ENCODE results near the gene RELN. TPM values are rescaled to one million over a fixed set of nuclear protein-coding genes. Genes with fewer than 3 reads are reported as not detected.
A peak's percentile ranks its signal among the peaks of the same experiment; 100 is the strongest.

RELN gene
- total RNA-seq, 5 donors from 2014 or later (not counting 1 experiment from before 2014, with no cell fraction given): 0.20 to 0.50 (median 0.41) TPM; not detected in 2

DNA sequence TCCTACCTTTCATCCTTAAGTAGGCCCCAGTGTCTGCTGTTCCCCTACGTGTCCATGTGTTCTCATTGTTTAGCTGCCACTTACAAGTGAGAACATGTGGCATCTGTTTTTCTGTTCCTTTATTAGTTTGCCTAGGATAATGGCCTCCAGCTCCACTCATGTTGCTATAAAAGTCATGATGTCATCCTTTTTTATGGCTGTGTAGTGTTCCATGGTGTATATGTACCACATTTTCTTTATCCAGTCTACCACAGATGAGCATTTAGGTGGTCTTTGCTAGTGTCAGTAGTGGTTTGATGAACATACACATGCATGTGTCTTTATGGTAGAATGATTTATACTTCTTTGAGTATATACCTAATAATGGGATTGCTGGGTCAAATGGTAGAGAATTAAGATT lies 397.3 kb downstream of the RELN start:
- H3K4me1 Mint-ChIP-seq: no peaks in the 10 kb centered on the region
- H3K4me3 Mint-ChIP-seq: no peak overlapping the region
- Histone ChIP-seq H3K4me1 (ENCODE audit: control insufficient read depth in 1 of 2, extremely low read depth in 1 of 2, insufficient read depth in 2 of 2, low read length in 2 of 2) (no peaks in the 10 kb centered on the region), H3K4me3 (ENCODE audit: control insufficient read depth in 1 of 2, extremely low read depth in 1 of 2, low read length in 1 of 2) (no peak overlapping the region), H3K9me3 (no peaks in the 10 kb centered on the region), H3K36me3 (ENCODE audit: control insufficient read depth in 2 of 2, extremely low read depth in 1 of 2, insufficient read depth in 1 of 2, low read length in 1 of 2) (no peaks in the 10 kb centered on the region), H3K27ac (ENCODE audit: low read length) (no peak overlapping the region), H3K27me3 (replicated peaks in 1 of 2; ENCODE audit: control insufficient read depth in 2 of 2, extremely low read depth in 1 of 2, insufficient read depth in 2 of 2, low read length in 1 of 2) (peaks cover 0 to 2% of the 10 kb centered on the region in 2 experiments)
- ChIA-PET POLR2A (no interaction called here), CTCF (no interaction called here)
- H3K9me3 Mint-ChIP-seq: no peaks in the 10 kb centered on the region
- peaks cover 3 to 12% of the 10 kb centered on the region in 2 donors for H3K27me3 Mint-ChIP-seq
- no CpG with 5 or more reads among the region's 1 CpG for WGBS (ENCODE audit: insufficient coverage)
- DNase-seq: no peak
- H3K36me3 Mint-ChIP-seq: no peaks in the 10 kb centered on the region
- ATAC-seq (replicated peaks in 1 of 4): no peak
- H3K27ac Mint-ChIP-seq: no peak overlapping the region

DNA sequence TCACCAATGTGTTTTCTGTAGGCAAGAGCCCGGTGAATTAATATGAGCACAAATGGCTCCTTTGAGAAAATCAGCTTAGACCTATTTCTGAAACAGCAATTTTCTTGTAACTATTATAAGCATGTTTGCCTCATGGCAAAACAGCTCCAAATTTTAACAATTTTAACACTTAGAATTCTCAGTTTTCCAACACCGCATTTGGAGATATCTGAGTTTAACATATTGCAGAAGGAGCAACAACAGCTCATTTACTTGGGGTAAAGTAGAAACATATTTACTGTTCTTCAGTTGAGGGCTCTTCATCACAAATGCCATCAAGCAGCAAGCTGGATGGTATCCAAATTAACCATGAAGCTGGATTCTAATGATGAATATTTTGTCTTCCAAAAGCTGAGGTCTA lies 409.4 kb downstream of the RELN start:
- H3K27ac Mint-ChIP-seq: no peak overlapping the region
- peaks cover 14 to 28% of the 10 kb centered on the region in 2 donors for H3K27me3 Mint-ChIP-seq
- POLR2A ChIA-PET: no interaction called here
- Histone ChIP-seq H3K27ac (ENCODE audit: low read length) (no peak overlapping the region), H3K4me3 (ENCODE audit: control insufficient read depth in 1 of 2, extremely low read depth in 1 of 2, low read length in 1 of 2) (no peak overlapping the region), H3K36me3 (ENCODE audit: control insufficient read depth in 2 of 2, extremely low read depth in 1 of 2, insufficient read depth in 1 of 2, low read length in 1 of 2) (no peaks in the 10 kb centered on the region), H3K4me1 (ENCODE audit: control insufficient read depth in 1 of 2, extremely low read depth in 1 of 2, insufficient read depth in 2 of 2, low read length in 2 of 2) (no peaks in the 10 kb centered on the region), H3K9me3 (no peaks in the 10 kb centered on the region), H3K27me3 (replicated peaks in 1 of 2; ENCODE audit: control insufficient read depth in 2 of 2, extremely low read depth in 1 of 2, insufficient read depth in 2 of 2, low read length in 1 of 2) (peaks cover 0 to 6% of the 10 kb centered on the region in 2 experiments)
- 100% methylated on average over 1 of the region's 2 CpGs for WGBS (ENCODE audit: insufficient coverage)
- no peaks in the 10 kb centered on the region for H3K4me1 Mint-ChIP-seq
- no peaks in the 10 kb centered on the region for H3K9me3 Mint-ChIP-seq
- CTCF ChIA-PET: no interaction called here
- H3K36me3 Mint-ChIP-seq: no peaks in the 10 kb centered on the region
- ATAC-seq (replicated peaks in 1 of 4) (no peak), DNase-seq (no peak)
- H3K4me3 Mint-ChIP-seq: no peak overlapping the region

DNA sequence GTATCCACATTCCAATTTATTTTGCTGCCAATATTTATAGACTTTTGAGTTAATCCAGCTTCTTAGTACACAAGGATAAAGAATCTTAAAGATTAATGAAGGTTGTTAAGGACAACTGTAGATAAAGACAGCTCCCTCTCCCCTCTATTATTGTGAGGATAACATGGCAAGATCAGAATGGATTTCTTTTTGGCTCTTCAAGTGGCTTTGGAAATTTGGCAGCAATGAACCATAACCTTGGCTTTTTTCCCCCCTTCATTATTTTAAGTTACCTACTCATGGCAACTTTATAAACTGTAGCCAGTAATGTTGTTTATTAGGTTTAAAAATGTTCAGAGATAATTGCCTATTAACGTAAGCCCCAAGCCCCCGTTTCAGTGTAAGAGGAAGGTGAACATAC lies 412.4 kb downstream of the RELN start:
- DNase-seq (no peak), ATAC-seq (replicated peaks in 1 of 4) (no peak)
- Histone ChIP-seq H3K4me3 (ENCODE audit: control insufficient read depth in 1 of 2, extremely low read depth in 1 of 2, low read length in 1 of 2) (no peak overlapping the region), H3K4me1 (ENCODE audit: control insufficient read depth in 1 of 2, extremely low read depth in 1 of 2, insufficient read depth in 2 of 2, low read length in 2 of 2) (no peaks in the 10 kb centered on the region), H3K27me3 (replicated peaks in 1 of 2; ENCODE audit: control insufficient read depth in 2 of 2, extremely low read depth in 1 of 2, insufficient read depth in 2 of 2, low read length in 1 of 2) (peaks cover 0 to 4% of the 10 kb centered on the region in 2 experiments), H3K27ac (ENCODE audit: low read length) (no peak overlapping the region), H3K36me3 (ENCODE audit: control insufficient read depth in 2 of 2, extremely low read depth in 1 of 2, insufficient read depth in 1 of 2, low read length in 1 of 2) (no peaks in the 10 kb centered on the region), H3K9me3 (no peaks in the 10 kb centered on the region)
- no CpG with 5 or more reads among the region's 2 CpGs for WGBS (ENCODE audit: insufficient coverage)
- Mint-ChIP-seq H3K27me3 (peaks cover 16 to 24% of the 10 kb centered on the region in 2 donors), H3K4me3 (no peak overlapping the region), H3K27ac (no peak overlapping the region), H3K4me1 (no peaks in the 10 kb centered on the region), H3K36me3 (no peaks in the 10 kb centered on the region), H3K9me3 (no peaks in the 10 kb centered on the region)
- POLR2A ChIA-PET: interaction anchor here in 1 of 2 donors (0.6 kb wide), 1 partner anchor 10 kb away, joined by 4 read pairs; no protein-coding TSS in a partner anchor
- CTCF ChIA-PET: interaction anchor here in 1 of 2 donors (0.7 kb wide), 1 partner anchor 1667 kb away, joined by 3 read pairs; no protein-coding TSS in a partner anchor

DNA sequence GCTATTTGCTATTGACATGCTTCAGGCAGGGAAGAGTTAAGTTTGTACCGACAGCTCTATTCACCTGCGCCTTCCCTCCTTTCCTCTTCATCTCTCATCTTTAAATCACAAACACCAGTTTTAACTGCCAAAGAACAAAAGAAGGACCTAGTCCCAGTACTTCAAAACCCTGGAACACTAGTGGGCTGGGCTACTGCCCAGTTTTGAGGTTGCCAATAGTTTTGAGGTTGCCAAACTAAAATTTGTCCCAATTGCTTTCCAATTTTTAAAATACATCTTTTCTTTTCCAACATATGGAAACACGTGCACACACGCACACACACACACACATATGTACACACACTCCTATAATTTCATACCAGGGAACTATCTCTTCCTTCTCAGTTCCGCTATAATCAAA lies 412.8 kb downstream of the RELN start:
- no peaks in the 10 kb centered on the region for H3K4me1 ChIP-seq (ENCODE audit: control insufficient read depth in 1 of 2, extremely low read depth in 1 of 2, insufficient read depth in 2 of 2, low read length in 2 of 2)
- CTCF ChIA-PET: no interaction called here

GRCh38 chr7:103574576-103574975 lies 414.9 kb downstream of the RELN start:
- DNase-seq (no peak), ATAC-seq (replicated peaks in 1 of 4) (no peak)
- Mint-ChIP-seq H3K4me1 (no peaks in the 10 kb centered on the region), H3K27ac (no peak overlapping the region), H3K4me3 (no peak overlapping the region), H3K9me3 (no peaks in the 10 kb centered on the region), H3K36me3 (no peaks in the 10 kb centered on the region), H3K27me3 (peaks cover 14 to 16% of the 10 kb centered on the region in 2 donors)
- H3K9me3 ChIP-seq: no peaks in the 10 kb centered on the region
- CTCF ChIA-PET: interaction anchor here (0.6 to 1.4 kb wide), 2 partner anchors 575 to 585 kb away, joined by 3 to 4 read pairs; no protein-coding TSS in a partner anchor
- no peaks in the 10 kb centered on the region for H3K36me3 ChIP-seq (ENCODE audit: control insufficient read depth in 2 of 2, extremely low read depth in 1 of 2, insufficient read depth in 1 of 2, low read length in 1 of 2)
- no peak overlapping the region for H3K4me3 ChIP-seq (ENCODE audit: control insufficient read depth in 1 of 2, extremely low read depth in 1 of 2, low read length in 1 of 2)
- POLR2A ChIA-PET: no interaction called here
- H3K4me1 ChIP-seq (ENCODE audit: control insufficient read depth in 1 of 2, extremely low read depth in 1 of 2, insufficient read depth in 2 of 2, low read length in 2 of 2): no peaks in the 10 kb centered on the region
- H3K27me3 ChIP-seq (replicated peaks in 1 of 2; ENCODE audit: control insufficient read depth in 2 of 2, extremely low read depth in 1 of 2, insufficient read depth in 2 of 2, low read length in 1 of 2): peaks cover 0 to 4% of the 10 kb centered on the region in 2 experiments
- no CpG with 5 or more reads among the region's 1 CpG for WGBS (ENCODE audit: insufficient coverage)
- no peak overlapping the region for H3K27ac ChIP-seq (ENCODE audit: low read length)

More for the DNA sequence above, 412.8 kb downstream of the RELN start:
- Histone ChIP-seq H3K4me3 (ENCODE audit: control insufficient read depth in 1 of 2, extremely low read depth in 1 of 2, low read length in 1 of 2) (no peak overlapping the region), H3K27me3 (replicated peaks in 1 of 2; ENCODE audit: control insufficient read depth in 2 of 2, extremely low read depth in 1 of 2, insufficient read depth in 2 of 2, low read length in 1 of 2) (peaks cover 0 to 4% of the 10 kb centered on the region in 2 experiments), H3K36me3 (ENCODE audit: control insufficient read depth in 2 of 2, extremely low read depth in 1 of 2, insufficient read depth in 1 of 2, low read length in 1 of 2) (no peaks in the 10 kb centered on the region), H3K27ac (ENCODE audit: low read length) (no peak overlapping the region), H3K9me3 (no peaks in the 10 kb centered on the region)
- DNase-seq (no peak), ATAC-seq (replicated peaks in 1 of 4) (no peak)
- H3K27ac Mint-ChIP-seq: no peak overlapping the region
- H3K9me3 Mint-ChIP-seq: no peaks in the 10 kb centered on the region
- WGBS (ENCODE audit: insufficient coverage): 66% methylated on average over 2 of the region's 5 CpGs
- H3K27me3 Mint-ChIP-seq: peaks cover 18 to 27% of the 10 kb centered on the region in 2 donors
- H3K4me3 Mint-ChIP-seq: no peak overlapping the region
- POLR2A ChIA-PET: interaction anchor here in 1 of 2 donors (0.6 kb wide), 1 partner anchor 10 kb away, joined by 4 read pairs; no protein-coding TSS in a partner anchor
- H3K4me1 Mint-ChIP-seq: no peaks in the 10 kb centered on the region
- H3K36me3 Mint-ChIP-seq: no peaks in the 10 kb centered on the region

DNA sequence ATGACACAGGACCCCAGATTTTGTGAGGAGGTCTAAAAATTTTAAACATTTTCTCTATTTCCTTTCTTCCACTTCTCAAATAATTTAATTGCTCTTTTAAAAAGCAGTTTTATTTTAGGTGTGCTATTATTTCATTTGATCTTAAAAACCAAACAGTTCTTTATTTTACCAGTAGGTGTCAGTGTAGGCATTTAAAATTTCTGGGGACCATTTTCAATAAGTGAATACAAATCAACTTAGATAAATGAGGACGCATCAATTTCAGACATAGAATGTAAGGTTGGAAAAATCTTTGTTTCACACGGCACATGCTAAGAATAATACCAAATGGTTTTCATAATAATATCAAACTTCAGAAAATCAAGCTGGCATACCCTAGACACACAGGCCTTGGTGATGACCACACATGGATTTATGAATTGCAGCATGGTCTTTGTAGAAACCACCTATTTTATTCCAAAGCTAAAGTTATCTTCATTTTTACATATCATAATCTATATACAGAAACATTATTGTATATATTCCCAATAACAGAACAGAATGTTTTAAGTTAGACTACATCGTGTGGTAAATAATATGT lies 415.9 kb downstream of the RELN start:
- ATAC-seq (replicated peaks in 1 of 4): no peak
- H3K27me3 ChIP-seq (replicated peaks in 1 of 2; ENCODE audit: control insufficient read depth in 2 of 2, extremely low read depth in 1 of 2, insufficient read depth in 2 of 2, low read length in 1 of 2): peaks cover 0 to 4% of the 10 kb centered on the region in 2 experiments

More for the DNA sequence above, 415.9 kb downstream of the RELN start:
- H3K9me3 Mint-ChIP-seq: no peaks in the 10 kb centered on the region
- ChIA-PET POLR2A (no interaction called here), CTCF (interaction anchor here in 1 of 2 donors (1.0 to 2.2 kb wide), 3 partner anchors 576 to 1345 kb away, joined by 3 to 11 read pairs (median 4); no protein-coding TSS in a partner anchor)
- Histone ChIP-seq H3K4me1 (ENCODE audit: control insufficient read depth in 1 of 2, extremely low read depth in 1 of 2, insufficient read depth in 2 of 2, low read length in 2 of 2) (no peaks in the 10 kb centered on the region), H3K4me3 (ENCODE audit: control insufficient read depth in 1 of 2, extremely low read depth in 1 of 2, low read length in 1 of 2) (no peak overlapping the region), H3K9me3 (no peaks in the 10 kb centered on the region), H3K36me3 (ENCODE audit: control insufficient read depth in 2 of 2, extremely low read depth in 1 of 2, insufficient read depth in 1 of 2, low read length in 1 of 2) (no peaks in the 10 kb centered on the region), H3K27ac (ENCODE audit: low read length) (no peak overlapping the region)
- no peak overlapping the region for H3K4me3 Mint-ChIP-seq
- DNase-seq: peak in 1 of 35 experiments; percentile 49
- H3K27ac Mint-ChIP-seq: no peak overlapping the region
- H3K36me3 Mint-ChIP-seq: no peaks in the 10 kb centered on the region
- no CpG with 5 or more reads among the region's 3 CpGs for WGBS (ENCODE audit: insufficient coverage)
- peaks cover 10 to 11% of the 10 kb centered on the region in 2 donors for H3K27me3 Mint-ChIP-seq
- no peaks in the 10 kb centered on the region for H3K4me1 Mint-ChIP-seq
